GM12864 (cell line): ENCODE data around the gene TUBA3E.
A peak's percentile ranks its signal among the peaks of the same experiment; 100 is the strongest.
"Not testable (repeated sequence)": the region's sequence is repeated elsewhere in the genome, so short reads cannot be mapped to it uniquely, and the experiment has no call there.

ENCODE experiments used
- DNase-seq: peaks from one replicate; pipeline ENCODE4 v3.0.0-alpha.2; 2011; ENCODE audit warnings: low read depth
- H3K4me3 ChIP-seq: 2 replicates; pipeline ENCODE4 v1.5.1; 2011; ENCODE audit warnings: mild to moderate bottlenecking, low read depth, low read length, control low read depth
- CTCF ChIP-seq: IDR thresholded peaks from 2 replicates; pipeline ENCODE4 v1.5.1; 2011; ENCODE audit warnings: low read depth, mild to moderate bottlenecking, moderate library complexity, low read length, control low read depth, inconsistent platforms; ENCODE audit errors: missing control alignments

TUBA3E gene

GRCh38 chr2:130187268-130187667 lies 11.0 kb downstream of the TUBA3E start:
- no peak overlapping the region for H3K4me3 ChIP-seq
- no peak for DNase-seq
- no peak for TF ChIP-seq CTCF

GRCh38 chr2:130186391-130186790 lies 11.8 kb downstream of the TUBA3E start:
- no peak for TF ChIP-seq CTCF
- no peak for DNase-seq
- H3K4me3 ChIP-seq, result no peak overlapping the region

GRCh38 chr2:130185896-130186295 lies 12.3 kb downstream of the TUBA3E start:
- no peak for DNase-seq
- TF ChIP-seq CTCF, result no peak
- H3K4me3 ChIP-seq, result no peak overlapping the region

GRCh38 chr2:130185436-130185835 lies 12.8 kb downstream of the TUBA3E start:
- no peak for DNase-seq
- no peak for TF ChIP-seq CTCF
- no peak overlapping the region for H3K4me3 ChIP-seq

- DNase-seq, result no peak
- no peak for TF ChIP-seq CTCF
- H3K4me3 ChIP-seq, result peak overlapping the region; percentile 91
These were observed 14.5 kb downstream of the TUBA3E start for GRCh38 chr2:130183512-130184373.

- H3K4me3 ChIP-seq, result peak overlapping the region; percentile 91
- not testable (repeated sequence) for DNase-seq
These were observed 15.3 kb downstream of the TUBA3E start for GRCh38 chr2:130182826-130183511.

- peak; percentile 50 for DNase-seq
- peak; percentile 58 for TF ChIP-seq CTCF
- peak within 1 kb of the TSS; percentile 91 for H3K4me3 ChIP-seq
These were observed 16.2 kb downstream of the TUBA3E start, which contains the start of gene MZT2B for GRCh38 chr2:130181880-130182682. TSS of gene MZT2B (plus strand) at chr2:130182262. CDS start at chr2:130182283, 21 bp downstream.
